Measurements from ENCODE around the gene GALNT6.
A peak's percentile ranks its signal among the peaks of the same experiment; 100 is the strongest.

GALNT6 gene

GRCh38 chr12:51374856-51375255 lies 16.4 kb downstream of the GALNT6 start:
- no peaks in the 10 kb centered on the region for H3K9me3 ChIP-seq (ENCODE audit: control insufficient read depth, low read length)
- H3K4me1 ChIP-seq = peaks cover 9% of the 10 kb centered on the region
- no peak overlapping the region for H3K27ac ChIP-seq
- H3K27me3 ChIP-seq (ENCODE audit: control insufficient read depth, insufficient read depth, low read length) = no peaks in the 10 kb centered on the region
- H3K79me2 ChIP-seq = no peaks in the 10 kb centered on the region
- no peak overlapping the region for H3K4me3 ChIP-seq (ENCODE audit: low read depth, low read length)
- H3K36me3 ChIP-seq (ENCODE audit: control insufficient read depth, insufficient read depth, low read length) = no peaks in the 10 kb centered on the region
- no peak overlapping the region for H3K4me2 ChIP-seq (ENCODE audit: low read length)
- H3K9ac ChIP-seq = no peak overlapping the region
- H2AFZ ChIP-seq = no peak overlapping the region
- TF ChIP-seq CTCF (IDR thresholded peaks at IDR 0.05) = no peak

GRCh38 chr12:51374361-51374760 lies 16.8 kb downstream of the GALNT6 start:
- Histone ChIP-seq H3K4me1 (peaks cover 9% of the 10 kb centered on the region), H3K9me3 (ENCODE audit: control insufficient read depth, low read length) (no peaks in the 10 kb centered on the region), H3K4me2 (ENCODE audit: low read length) (no peak overlapping the region), H3K27me3 (ENCODE audit: control insufficient read depth, insufficient read depth, low read length) (no peaks in the 10 kb centered on the region), H3K4me3 (ENCODE audit: low read depth, low read length) (no peak overlapping the region), H3K9ac (no peak overlapping the region), H2AFZ (no peak overlapping the region), H3K79me2 (no peaks in the 10 kb centered on the region), H3K27ac (no peak overlapping the region), H3K36me3 (ENCODE audit: control insufficient read depth, insufficient read depth, low read length) (no peaks in the 10 kb centered on the region)
- no peak for TF ChIP-seq CTCF (IDR thresholded peaks at IDR 0.05)

DNA sequence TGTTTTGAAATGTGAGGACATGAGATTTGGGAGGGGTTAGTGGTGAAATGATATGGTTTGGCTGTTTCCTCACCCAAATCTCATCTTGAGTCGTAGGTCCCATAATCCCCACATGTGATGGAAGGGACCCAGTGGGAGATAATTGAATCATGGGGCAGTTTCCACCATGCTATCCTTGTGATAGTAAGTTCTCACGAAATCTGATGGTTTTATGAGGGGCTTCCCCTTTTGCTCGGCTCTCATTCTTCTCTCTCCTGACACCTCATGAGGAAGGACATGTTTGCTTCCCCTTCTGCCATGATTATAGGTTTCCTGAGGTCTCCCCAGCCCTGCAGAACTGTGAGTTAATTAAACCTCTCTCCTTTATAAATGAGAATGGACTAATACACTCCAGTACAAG lies 18.0 kb downstream of the GALNT6 start:
- no peaks in the 10 kb centered on the region for H3K36me3 ChIP-seq (ENCODE audit: control insufficient read depth, insufficient read depth, low read length)
- no peak overlapping the region for H3K9ac ChIP-seq
- TF ChIP-seq CTCF (IDR thresholded peaks at IDR 0.05) = no peak
- H2AFZ ChIP-seq = no peak overlapping the region
- H3K4me2 ChIP-seq (ENCODE audit: low read length) = no peak overlapping the region
- peaks cover 9% of the 10 kb centered on the region for H3K4me1 ChIP-seq
- H3K4me3 ChIP-seq (ENCODE audit: low read depth, low read length) = no peak overlapping the region
- H3K9me3 ChIP-seq (ENCODE audit: control insufficient read depth, low read length) = no peaks in the 10 kb centered on the region
- no peak overlapping the region for H3K27ac ChIP-seq
- H3K79me2 ChIP-seq = no peaks in the 10 kb centered on the region
- H3K27me3 ChIP-seq (ENCODE audit: control insufficient read depth, insufficient read depth, low read length) = no peaks in the 10 kb centered on the region

- H2AFZ ChIP-seq = peak overlapping the region; percentile 83
- peaks cover 9% of the 10 kb centered on the region for H3K4me1 ChIP-seq
- TF ChIP-seq CTCF (IDR thresholded peaks at IDR 0.05) = peak; percentile 26
- H3K4me3 ChIP-seq (ENCODE audit: low read depth, low read length) = no peak overlapping the region
- no peaks in the 10 kb centered on the region for H3K36me3 ChIP-seq (ENCODE audit: control insufficient read depth, insufficient read depth, low read length)
- H3K9me3 ChIP-seq (ENCODE audit: control insufficient read depth, low read length) = no peaks in the 10 kb centered on the region
- H3K79me2 ChIP-seq = no peaks in the 10 kb centered on the region
- peak overlapping the region; percentile 90 for H3K27ac ChIP-seq
- H3K9ac ChIP-seq = no peak overlapping the region
- H3K27me3 ChIP-seq (ENCODE audit: control insufficient read depth, insufficient read depth, low read length) = no peaks in the 10 kb centered on the region
- peak overlapping the region; percentile 50 for H3K4me2 ChIP-seq (ENCODE audit: low read length)
Observed at GRCh38 chr12:51372021-51372420, 19.2 kb downstream of the GALNT6 start.

- no peak overlapping the region for H3K9ac ChIP-seq
- H3K4me2 ChIP-seq (ENCODE audit: low read length) = peak overlapping the region; percentile 50
- H3K27me3 ChIP-seq (ENCODE audit: control insufficient read depth, insufficient read depth, low read length) = no peaks in the 10 kb centered on the region
- no peaks in the 10 kb centered on the region for H3K36me3 ChIP-seq (ENCODE audit: control insufficient read depth, insufficient read depth, low read length)
- H2AFZ ChIP-seq = peak overlapping the region; percentile 83
- H3K9me3 ChIP-seq (ENCODE audit: control insufficient read depth, low read length) = no peaks in the 10 kb centered on the region
- H3K4me3 ChIP-seq (ENCODE audit: low read depth, low read length) = no peak overlapping the region
- H3K27ac ChIP-seq = peak overlapping the region; percentile 90
- peaks cover 9% of the 10 kb centered on the region for H3K4me1 ChIP-seq
- no peak for TF ChIP-seq CTCF (IDR thresholded peaks at IDR 0.05)
- H3K79me2 ChIP-seq = no peaks in the 10 kb centered on the region
Observed at GRCh38 chr12:51371295-51371953, 19.8 kb downstream of the GALNT6 start.
